ENCODE measurements around the gene WNT16. TPM values are rescaled to one million over a fixed set of nuclear protein-coding genes. Genes with fewer than 3 reads are reported as not detected.
A peak's percentile ranks its signal among the peaks of the same experiment; 100 is the strongest.

The WNT16 gene
- polyA plus RNA-seq, 6 donors from 2014 or later, result 1.00 to 4.3 (median 2.9) TPM

DNA sequence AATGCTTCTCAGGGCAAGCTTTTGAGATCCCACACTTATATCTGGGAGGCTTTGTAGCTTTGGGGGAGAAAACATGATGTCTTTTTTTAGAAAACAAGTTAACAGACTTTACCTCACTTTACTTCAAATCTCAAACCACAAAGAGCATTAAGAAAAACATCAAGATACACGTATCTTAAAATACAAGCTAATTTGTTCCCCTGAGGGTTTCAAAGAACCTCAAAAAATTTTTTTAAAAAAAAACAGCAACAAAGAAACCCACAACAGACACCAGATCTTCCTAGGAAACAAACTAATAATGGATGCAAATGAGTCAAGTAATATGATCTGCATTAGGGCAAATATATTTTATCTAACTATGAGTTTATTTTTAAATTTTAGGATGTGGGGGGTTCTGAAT, 42.6 kb downstream of the WNT16 start:
- H3K27ac Mint-ChIP-seq, result peak overlapping the region; percentile 77 to 95 (median 88)
- peaks cover 2 to 18% (median 11%) of the 10 kb centered on the region in 7 donors for H3K9me3 Mint-ChIP-seq
- DNase-seq, result no peak
- no peaks in the 10 kb centered on the region for H3K27me3 Mint-ChIP-seq
- H3K4me3 Mint-ChIP-seq, result peak overlapping the region; percentile 48 to 84 (median 72)
- H3K4me1 Mint-ChIP-seq, result peaks cover 48 to 88% (median 71%) of the 10 kb centered on the region in 3 donors
- no peak for ATAC-seq (ENCODE audit: low read depth in 2 of 2)
- peaks cover 28 to 29% of the 10 kb centered on the region in 2 donors for H3K36me3 Mint-ChIP-seq

GRCh38 chr7:121371883-121372282, 43.1 kb downstream of the WNT16 start:
- peak overlapping the region; percentile 48 to 84 (median 72) for H3K4me3 Mint-ChIP-seq
- peak overlapping the region; percentile 77 to 95 (median 88) for H3K27ac Mint-ChIP-seq
- peaks cover 46 to 88% (median 68%) of the 10 kb centered on the region in 3 donors for H3K4me1 Mint-ChIP-seq

GRCh38 chr7:121372376-121373010, 43.7 kb downstream of the WNT16 start:
- H3K4me3 Mint-ChIP-seq, result peak overlapping the region; percentile 59 to 83 (median 77)
- DNase-seq, result no peak
- ATAC-seq (ENCODE audit: low read depth in 2 of 2), result peak; percentile 79 to 81
- H3K36me3 Mint-ChIP-seq, result peaks cover 31 to 36% of the 10 kb centered on the region in 2 donors
- H3K9me3 Mint-ChIP-seq, result peaks cover 4 to 22% (median 15%) of the 10 kb centered on the region in 7 donors
- H3K27me3 Mint-ChIP-seq, result no peaks in the 10 kb centered on the region
- H3K4me1 Mint-ChIP-seq, result peaks cover 49 to 87% (median 68%) of the 10 kb centered on the region in 3 donors
- H3K27ac Mint-ChIP-seq, result peak overlapping the region; percentile 45 to 96 (median 79)

More at GRCh38 chr7:121371883-121372282, 43.1 kb downstream of the WNT16 start:
- DNase-seq (no peak), ATAC-seq (ENCODE audit: low read depth in 2 of 2) (no peak)
- Mint-ChIP-seq H3K36me3 (peaks cover 29 to 31% of the 10 kb centered on the region in 2 donors), H3K9me3 (peaks cover 2 to 19% (median 13%) of the 10 kb centered on the region in 7 donors), H3K27me3 (no peaks in the 10 kb centered on the region)

DNA sequence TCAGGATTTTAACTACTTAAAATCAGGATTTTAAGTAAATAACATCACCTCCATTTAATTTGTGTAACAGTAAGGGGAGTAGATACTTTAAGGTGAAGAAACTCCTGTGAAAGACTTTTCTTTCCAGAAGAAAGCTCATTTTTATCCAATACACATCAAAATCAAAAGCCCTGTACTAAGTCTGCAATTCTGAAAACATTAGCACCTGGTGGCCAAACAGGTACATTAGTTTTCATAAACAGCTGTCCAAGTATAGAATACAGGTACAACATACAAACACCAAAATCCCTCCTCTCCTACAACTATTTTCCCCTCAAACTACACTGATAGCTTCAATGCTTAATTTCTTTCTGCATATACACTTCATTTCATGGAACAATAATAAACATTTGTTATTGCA, 44.4 kb downstream of the WNT16 start:
- peaks cover 31 to 41% of the 10 kb centered on the region in 2 donors for H3K36me3 Mint-ChIP-seq
- peak overlapping the region in 5 of 6 donors; percentile 45 to 96 (median 88) for H3K27ac Mint-ChIP-seq
- ATAC-seq (ENCODE audit: low read depth in 2 of 2) (peak; percentile 18), DNase-seq (no peak)
- H3K4me3 Mint-ChIP-seq, result peak overlapping the region; percentile 25 to 82 (median 77)
- H3K4me1 Mint-ChIP-seq, result peaks cover 49 to 85% (median 73%) of the 10 kb centered on the region in 3 donors
- peaks cover 4 to 22% (median 15%) of the 10 kb centered on the region in 7 donors for H3K9me3 Mint-ChIP-seq
- no peaks in the 10 kb centered on the region for H3K27me3 Mint-ChIP-seq

GRCh38 chr7:121376979-121377378, 48.2 kb downstream of the WNT16 start:
- Mint-ChIP-seq H3K4me1 (peaks cover 58 to 79% (median 66%) of the 10 kb centered on the region in 3 donors), H3K36me3 (peaks cover 37 to 51% of the 10 kb centered on the region in 2 donors), H3K9me3 (peaks cover 4 to 22% (median 15%) of the 10 kb centered on the region in 7 donors), H3K27me3 (no peaks in the 10 kb centered on the region), H3K4me3 (peak overlapping the region in 6 of 8 donors; percentile 9 to 55 (median 35)), H3K27ac (peak overlapping the region in 5 of 6 donors; percentile 78 to 91 (median 85))
- ATAC-seq (ENCODE audit: low read depth in 2 of 2) (peak; percentile 51 to 72), DNase-seq (no peak)

DNA sequence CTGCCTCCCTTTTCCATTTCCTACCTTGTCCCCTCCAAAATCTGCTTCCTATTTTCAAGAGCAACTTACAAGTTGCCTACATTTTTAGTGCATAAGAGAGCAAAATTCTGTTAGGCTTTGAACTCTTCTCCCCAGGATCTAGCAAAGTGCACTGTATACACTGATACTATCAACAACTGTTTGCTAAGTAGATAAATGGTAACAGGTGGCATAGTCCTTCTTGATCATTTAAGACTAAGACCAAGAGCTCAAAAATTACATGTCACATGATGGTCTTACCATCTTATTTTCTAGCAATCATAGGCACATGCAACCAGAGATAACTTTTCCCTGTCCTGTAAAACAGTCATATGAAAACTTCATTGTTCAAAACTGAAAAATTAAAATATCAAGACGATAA, 51.1 kb downstream of the WNT16 start:
- peaks cover 2 to 19% (median 15%) of the 10 kb centered on the region in 7 donors for H3K9me3 Mint-ChIP-seq
- no peaks in the 10 kb centered on the region for H3K27me3 Mint-ChIP-seq
- H3K4me3 Mint-ChIP-seq, result peak overlapping the region in 6 of 8 donors; percentile 13 to 72 (median 50)
- DNase-seq (no peak), ATAC-seq (ENCODE audit: low read depth in 2 of 2) (no peak)
- peaks cover 59 to 86% (median 72%) of the 10 kb centered on the region in 3 donors for H3K4me1 Mint-ChIP-seq
- peak overlapping the region; percentile 31 to 98 (median 88) for H3K27ac Mint-ChIP-seq
- H3K36me3 Mint-ChIP-seq, result peaks cover 30 to 51% of the 10 kb centered on the region in 2 donors

GRCh38 chr7:121382473-121382872, 53.7 kb downstream of the WNT16 start:
- Mint-ChIP-seq H3K9me3 (peaks cover 0 to 2% (median 0%) of the 10 kb centered on the region in 7 donors), H3K36me3 (peaks cover 15 to 29% of the 10 kb centered on the region in 2 donors), H3K4me1 (peaks cover 55 to 84% (median 77%) of the 10 kb centered on the region in 3 donors), H3K27me3 (no peaks in the 10 kb centered on the region), H3K27ac (peak overlapping the region; percentile 94 to 99 (median 98)), H3K4me3 (peak overlapping the region; percentile 22 to 87 (median 62))
- ATAC-seq (ENCODE audit: low read depth in 2 of 2) (peak; percentile 7 to 10), DNase-seq (no peak)

- H3K27me3 Mint-ChIP-seq, result no peaks in the 10 kb centered on the region
- no peak for DNase-seq
- H3K4me1 Mint-ChIP-seq, result peaks cover 63 to 89% (median 78%) of the 10 kb centered on the region in 3 donors
- peak overlapping the region; percentile 46 to 87 (median 72) for H3K4me3 Mint-ChIP-seq
- H3K9me3 Mint-ChIP-seq, result no peaks in the 10 kb centered on the region
- peak overlapping the region; percentile 94 to 99 (median 98) for H3K27ac Mint-ChIP-seq
- peaks cover 15 to 23% of the 10 kb centered on the region in 2 donors for H3K36me3 Mint-ChIP-seq
- no peak for ATAC-seq (ENCODE audit: low read depth in 2 of 2)
Observed at GRCh38 chr7:121383235-121383910, 54.6 kb downstream of the WNT16 start.

- peak overlapping the region; percentile 46 to 87 (median 72) for H3K4me3 Mint-ChIP-seq
- H3K9me3 Mint-ChIP-seq, result no peaks in the 10 kb centered on the region
- peaks cover 15 to 21% of the 10 kb centered on the region in 2 donors for H3K36me3 Mint-ChIP-seq
- ATAC-seq (ENCODE audit: low read depth in 2 of 2) (no peak), DNase-seq (no peak)
- peak overlapping the region; percentile 94 to 99 (median 98) for H3K27ac Mint-ChIP-seq
- no peaks in the 10 kb centered on the region for H3K27me3 Mint-ChIP-seq
- peaks cover 71 to 96% (median 86%) of the 10 kb centered on the region in 3 donors for H3K4me1 Mint-ChIP-seq
Observed at GRCh38 chr7:121384265-121384664, 55.5 kb downstream of the WNT16 start.

DNA sequence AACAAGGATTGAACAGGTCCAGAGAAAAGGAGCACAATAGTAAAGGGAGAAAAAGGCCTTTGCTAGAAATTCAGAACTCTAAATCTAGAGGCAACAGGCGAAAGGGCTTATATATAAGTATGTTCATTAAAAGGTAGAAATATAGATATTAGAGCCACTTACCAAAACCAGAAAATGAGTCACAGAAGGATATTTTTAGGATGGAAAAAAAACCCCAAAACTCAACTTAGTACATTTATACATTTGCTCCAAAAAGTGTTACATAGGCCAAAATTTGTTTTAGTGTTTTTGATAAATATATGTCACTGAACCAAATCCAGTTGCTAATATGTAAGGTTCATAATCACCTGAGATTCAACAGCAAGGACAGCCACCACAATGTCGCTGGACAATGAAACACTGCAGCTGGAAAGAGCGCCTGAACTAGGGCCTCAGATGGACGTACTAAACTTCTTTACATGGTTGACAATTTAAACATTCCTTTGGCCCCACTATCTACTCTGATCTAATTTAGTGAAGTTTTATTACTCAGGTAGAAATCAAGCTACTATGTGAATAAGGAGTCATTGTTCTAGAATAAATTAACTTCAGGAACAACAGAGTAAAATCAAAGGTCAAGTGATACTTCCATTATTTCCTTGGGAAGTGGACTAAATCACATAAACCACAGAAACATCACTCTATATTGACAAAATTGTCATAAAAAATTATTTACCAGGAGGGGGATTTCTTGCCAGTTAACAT, 56.4 kb downstream of the WNT16 start:
- H3K36me3 Mint-ChIP-seq, result peaks cover 8 to 11% of the 10 kb centered on the region in 2 donors
- no peak for ATAC-seq (ENCODE audit: low read depth in 2 of 2)
- H3K27me3 Mint-ChIP-seq, result no peaks in the 10 kb centered on the region
- H3K27ac Mint-ChIP-seq, result peak overlapping the region; percentile 94 to 99 (median 98)
- H3K4me1 Mint-ChIP-seq, result peaks cover 70 to 96% (median 86%) of the 10 kb centered on the region in 3 donors
- peak overlapping the region; percentile 35 to 87 (median 69) for H3K4me3 Mint-ChIP-seq
- DNase-seq, result no peak
- H3K9me3 Mint-ChIP-seq, result no peaks in the 10 kb centered on the region

GRCh38 chr7:121385800-121386179, 57.0 kb downstream of the WNT16 start:
- peak overlapping the region; percentile 94 to 99 (median 98) for H3K27ac Mint-ChIP-seq
- peaks cover 7 to 10% of the 10 kb centered on the region in 2 donors for H3K36me3 Mint-ChIP-seq
- ATAC-seq (ENCODE audit: low read depth in 2 of 2), result peak; percentile 90 to 92
- H3K27me3 Mint-ChIP-seq, result no peaks in the 10 kb centered on the region
- H3K9me3 Mint-ChIP-seq, result no peaks in the 10 kb centered on the region
- peak overlapping the region; percentile 35 to 87 (median 56) for H3K4me3 Mint-ChIP-seq
- peak; percentile 74 for DNase-seq
- peaks cover 71 to 95% (median 85%) of the 10 kb centered on the region in 3 donors for H3K4me1 Mint-ChIP-seq

DNA sequence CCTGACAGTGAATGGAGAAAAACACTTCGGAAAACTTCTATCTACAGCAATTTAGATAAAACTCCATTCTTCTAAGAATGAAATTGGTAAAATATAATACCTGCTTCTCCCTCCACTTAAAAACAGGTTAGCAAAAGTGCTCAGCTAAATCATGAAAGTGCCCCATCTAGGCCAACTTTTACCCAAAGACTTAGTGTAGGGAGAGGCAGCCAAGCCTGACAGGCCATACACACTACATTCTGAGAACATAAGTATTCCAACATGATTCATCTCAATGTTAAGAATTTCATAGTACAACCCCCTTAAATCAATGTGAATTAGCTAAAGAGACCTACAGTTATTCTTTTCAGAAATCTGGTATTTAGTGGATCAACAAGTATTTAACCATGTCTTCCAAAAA, 60.1 kb downstream of the WNT16 start:
- no peak for ATAC-seq (ENCODE audit: low read depth in 2 of 2)
- H3K9me3 Mint-ChIP-seq, result peaks cover 0 to 4% (median 0%) of the 10 kb centered on the region in 7 donors
- peaks cover 70 to 94% (median 80%) of the 10 kb centered on the region in 3 donors for H3K4me1 Mint-ChIP-seq
- H3K4me3 Mint-ChIP-seq, result peak overlapping the region; percentile 41 to 77 (median 66)
- peaks cover 15 to 18% of the 10 kb centered on the region in 2 donors for H3K36me3 Mint-ChIP-seq
- no peaks in the 10 kb centered on the region for H3K27me3 Mint-ChIP-seq
- DNase-seq, result no peak
- peak overlapping the region; percentile 88 to 99 (median 95) for H3K27ac Mint-ChIP-seq
